ENCODE results near the gene STOM. TPM values are rescaled to one million over a fixed set of nuclear protein-coding genes. Genes with fewer than 3 reads are reported as not detected.

The STOM gene
- total and polyA plus RNA-seq, 7 experiments from 2014 or later: 8.8 to 59.8 (median 13.3) TPM

- ChIA-PET CTCF (no interaction called here), POLR2A (no interaction called here)
- H3K27me3 ChIP-seq (ENCODE audit: control insufficient read depth in 2 of 2, insufficient read depth in 2 of 2, low read length in 2 of 2): no peaks in the 10 kb centered on the region
- Mint-ChIP-seq H3K36me3 (peaks cover 0 to 20% (median under 1%) of the 10 kb centered on the region in 5 donors), H3K4me1 (no peaks in the 10 kb centered on the region), H3K4me3 (no peak overlapping the region), H3K27ac (peak overlapping the region in 1 of 9 donors; percentile 37), H3K27me3 (peaks cover 0 to 2% (median 0%) of the 10 kb centered on the region in 5 donors), H3K9me3 (no peaks in the 10 kb centered on the region)
- H3K4me1 ChIP-seq (ENCODE audit: control insufficient read depth in 2 of 2, insufficient read depth in 2 of 2, low read length in 2 of 2): no peaks in the 10 kb centered on the region
- H3K36me3 ChIP-seq (ENCODE audit: control insufficient read depth in 2 of 3, insufficient read depth in 3 of 3, low read length in 3 of 3): no peaks in the 10 kb centered on the region
- DNase-seq: no peak
- intact Hi-C loops (cut with micrococcal nuclease): no loop called here
- H3K27ac ChIP-seq (ENCODE audit: low read depth, low read length): no peak overlapping the region
- no peak overlapping the region for H3K4me3 ChIP-seq (ENCODE audit: low read length)
- ATAC-seq: no peak
- no peaks in the 10 kb centered on the region for H3K9me3 ChIP-seq (ENCODE audit: control insufficient read depth in 2 of 3, low read length in 3 of 3)
Observed at GRCh38 chr9:121307976-121308375, 62.1 kb downstream of the STOM start.

GRCh38 chr9:121305269-121305994 is 64.6 kb downstream of the STOM start:
- H3K9me3 Mint-ChIP-seq: no peaks in the 10 kb centered on the region
- no peaks in the 10 kb centered on the region for H3K9me3 ChIP-seq (ENCODE audit: control insufficient read depth in 2 of 3, low read length in 3 of 3)
- peaks cover under 1 to 3% (median 3%) of the 10 kb centered on the region in 7 donors for H3K4me1 Mint-ChIP-seq
- no peak overlapping the region for H3K4me3 Mint-ChIP-seq
- no peak overlapping the region for H3K4me3 ChIP-seq (ENCODE audit: low read length)
- ChIA-PET POLR2A (no interaction called here), CTCF (no interaction called here)
- ATAC-seq: no peak
- no peaks in the 10 kb centered on the region for H3K27me3 ChIP-seq (ENCODE audit: control insufficient read depth in 2 of 2, insufficient read depth in 2 of 2, low read length in 2 of 2)
- H3K27me3 Mint-ChIP-seq: peaks cover under 1 to 12% (median 4%) of the 10 kb centered on the region in 5 donors
- H3K36me3 Mint-ChIP-seq: peaks cover 0 to 11% (median 0%) of the 10 kb centered on the region in 5 donors
- no peak overlapping the region for H3K27ac Mint-ChIP-seq
- DNase-seq: no peak
- no peak overlapping the region for H3K27ac ChIP-seq (ENCODE audit: low read depth, low read length)
- H3K36me3 ChIP-seq (ENCODE audit: control insufficient read depth in 2 of 3, insufficient read depth in 3 of 3, low read length in 3 of 3): no peaks in the 10 kb centered on the region
- intact Hi-C loops (cut with micrococcal nuclease): no loop called here
- H3K4me1 ChIP-seq (ENCODE audit: control insufficient read depth in 2 of 2, insufficient read depth in 2 of 2, low read length in 2 of 2): no peaks in the 10 kb centered on the region

GRCh38 chr9:121304707-121305106 is 65.3 kb downstream of the STOM start:
- intact Hi-C loops (cut with micrococcal nuclease): no loop called here
- no peaks in the 10 kb centered on the region for H3K27me3 ChIP-seq (ENCODE audit: control insufficient read depth in 2 of 2, insufficient read depth in 2 of 2, low read length in 2 of 2)
- H3K27ac ChIP-seq (ENCODE audit: low read depth, low read length): no peak overlapping the region
- POLR2A ChIA-PET: no interaction called here
- no peak overlapping the region for H3K4me3 ChIP-seq (ENCODE audit: low read length)
- CTCF ChIA-PET: interaction anchor here (0.5 kb wide), 1 partner anchor 244 kb away, joined by 3 read pairs; no protein-coding TSS in a partner anchor
- DNase-seq (no peak), ATAC-seq (no peak)
- H3K9me3 Mint-ChIP-seq: no peaks in the 10 kb centered on the region
- no peaks in the 10 kb centered on the region for H3K4me1 ChIP-seq (ENCODE audit: control insufficient read depth in 2 of 2, insufficient read depth in 2 of 2, low read length in 2 of 2)
- H3K36me3 Mint-ChIP-seq: peaks cover 0 to 11% (median 4%) of the 10 kb centered on the region in 5 donors
- peaks cover 7 to 16% (median 10%) of the 10 kb centered on the region in 5 donors for H3K27me3 Mint-ChIP-seq
- no peak overlapping the region for H3K27ac Mint-ChIP-seq
- H3K4me1 Mint-ChIP-seq: peaks cover 6 to 9% (median 9%) of the 10 kb centered on the region in 7 donors
- no peaks in the 10 kb centered on the region for H3K36me3 ChIP-seq (ENCODE audit: control insufficient read depth in 2 of 3, insufficient read depth in 3 of 3, low read length in 3 of 3)
- H3K9me3 ChIP-seq (ENCODE audit: control insufficient read depth in 2 of 3, low read length in 3 of 3): no peaks in the 10 kb centered on the region
- H3K4me3 Mint-ChIP-seq: no peak overlapping the region

- CTCF ChIA-PET: interaction anchor here (0.5 kb wide), 1 partner anchor 243 kb away, joined by 3 read pairs; no protein-coding TSS in a partner anchor
- no peak overlapping the region for H3K27ac ChIP-seq (ENCODE audit: low read depth, low read length)
- POLR2A ChIA-PET: no interaction called here
Observed at GRCh38 chr9:121303456-121304451, 66.3 kb downstream of the STOM start.

GRCh38 chr9:121302786-121303185 is 67.3 kb downstream of the STOM start:
- Mint-ChIP-seq H3K27me3 (peaks cover 7 to 27% (median 11%) of the 10 kb centered on the region in 5 donors), H3K27ac (no peak overlapping the region), H3K36me3 (peaks cover 0 to 11% (median 2%) of the 10 kb centered on the region in 5 donors), H3K4me3 (no peak overlapping the region), H3K4me1 (peaks cover 8 to 23% (median 18%) of the 10 kb centered on the region in 7 donors), H3K9me3 (no peaks in the 10 kb centered on the region)
- no peak overlapping the region for H3K27ac ChIP-seq (ENCODE audit: low read depth, low read length)
- DNase-seq: no peak
- H3K4me1 ChIP-seq (ENCODE audit: control insufficient read depth in 2 of 2, insufficient read depth in 2 of 2, low read length in 2 of 2): no peaks in the 10 kb centered on the region
- H3K36me3 ChIP-seq (ENCODE audit: control insufficient read depth in 2 of 3, insufficient read depth in 3 of 3, low read length in 3 of 3): no peaks in the 10 kb centered on the region
- CTCF ChIA-PET: no interaction called here
- no peaks in the 10 kb centered on the region for H3K9me3 ChIP-seq (ENCODE audit: control insufficient read depth in 2 of 3, low read length in 3 of 3)
- POLR2A ChIA-PET: no interaction called here
- ATAC-seq: no peak
- H3K4me3 ChIP-seq (ENCODE audit: low read length): no peak overlapping the region
- intact Hi-C loops (cut with micrococcal nuclease): no loop called here
- H3K27me3 ChIP-seq (ENCODE audit: control insufficient read depth in 2 of 2, insufficient read depth in 2 of 2, low read length in 2 of 2): no peaks in the 10 kb centered on the region

More at GRCh38 chr9:121303456-121304451, 66.3 kb downstream of the STOM start:
- Histone ChIP-seq H3K4me3 (ENCODE audit: low read length) (no peak overlapping the region), H3K36me3 (ENCODE audit: control insufficient read depth in 2 of 3, insufficient read depth in 3 of 3, low read length in 3 of 3) (no peaks in the 10 kb centered on the region), H3K4me1 (ENCODE audit: control insufficient read depth in 2 of 2, insufficient read depth in 2 of 2, low read length in 2 of 2) (no peaks in the 10 kb centered on the region), H3K27me3 (ENCODE audit: control insufficient read depth in 2 of 2, insufficient read depth in 2 of 2, low read length in 2 of 2) (no peaks in the 10 kb centered on the region), H3K9me3 (ENCODE audit: control insufficient read depth in 2 of 3, low read length in 3 of 3) (no peaks in the 10 kb centered on the region)
- Mint-ChIP-seq H3K36me3 (peaks cover 0 to 11% (median 4%) of the 10 kb centered on the region in 5 donors), H3K4me3 (no peak overlapping the region), H3K4me1 (peaks cover 8 to 16% (median 12%) of the 10 kb centered on the region in 7 donors), H3K27me3 (peaks cover 7 to 20% (median 10%) of the 10 kb centered on the region in 5 donors), H3K9me3 (no peaks in the 10 kb centered on the region), H3K27ac (no peak overlapping the region)
- intact Hi-C loops (cut with micrococcal nuclease): no loop called here
- ATAC-seq (no peak), DNase-seq (no peak)

- peaks cover 0 to 11% (median 0%) of the 10 kb centered on the region in 5 donors for H3K36me3 Mint-ChIP-seq
- Histone ChIP-seq H3K4me1 (ENCODE audit: control insufficient read depth in 2 of 2, insufficient read depth in 2 of 2, low read length in 2 of 2) (no peaks in the 10 kb centered on the region), H3K9me3 (ENCODE audit: control insufficient read depth in 2 of 3, low read length in 3 of 3) (no peaks in the 10 kb centered on the region), H3K27me3 (ENCODE audit: control insufficient read depth in 2 of 2, insufficient read depth in 2 of 2, low read length in 2 of 2) (no peaks in the 10 kb centered on the region), H3K4me3 (ENCODE audit: low read length) (no peak overlapping the region), H3K27ac (ENCODE audit: low read depth, low read length) (no peak overlapping the region), H3K36me3 (ENCODE audit: control insufficient read depth in 2 of 3, insufficient read depth in 3 of 3, low read length in 3 of 3) (no peaks in the 10 kb centered on the region)
- no peak for DNase-seq
- ChIA-PET POLR2A (no interaction called here), CTCF (no interaction called here)
- ATAC-seq: no peak
- intact Hi-C loops (cut with micrococcal nuclease): no loop called here
- H3K4me3 Mint-ChIP-seq: peak overlapping the region in 1 of 10 donors; percentile 16
- peaks cover 8 to 23% (median 18%) of the 10 kb centered on the region in 7 donors for H3K4me1 Mint-ChIP-seq
- H3K27me3 Mint-ChIP-seq: peaks cover 7 to 27% (median 11%) of the 10 kb centered on the region in 5 donors
- H3K27ac Mint-ChIP-seq: no peak overlapping the region
- H3K9me3 Mint-ChIP-seq: no peaks in the 10 kb centered on the region
Observed at GRCh38 chr9:121302341-121302740, 67.7 kb downstream of the STOM start.
